Measurements from ENCODE around the gene ENTHD1. TPM values are rescaled to one million over a fixed set of nuclear protein-coding genes. Genes with fewer than 3 reads are reported as not detected.

ENTHD1 gene
- total RNA-seq, 1 donor from 2014 or later = 0.18 TPM

GRCh38 chr22:39718921-39719475 is 174.6 kb downstream of the ENTHD1 start:
- intact Hi-C loops (cut with micrococcal nuclease) = no loop called here

DNA sequence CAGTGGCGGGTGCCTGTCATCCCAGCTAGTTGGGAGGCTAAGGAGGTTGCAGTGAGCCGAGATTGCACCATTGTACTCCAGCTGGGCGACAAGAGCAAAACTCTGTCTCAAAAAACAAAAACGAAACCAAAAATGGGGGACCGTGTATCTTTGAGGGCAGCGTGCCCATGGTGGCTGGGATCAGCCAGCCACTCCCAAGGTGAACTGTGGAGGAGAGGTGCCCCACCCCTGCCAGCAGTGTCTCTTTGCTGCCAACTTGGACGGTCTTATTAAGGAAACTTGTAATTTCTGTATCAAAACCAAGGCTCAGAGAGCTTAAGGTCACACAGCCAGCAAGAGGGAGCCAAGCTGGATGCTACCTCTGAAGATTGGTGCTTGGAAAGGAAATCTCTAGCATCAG is 175.4 kb downstream of the ENTHD1 start:
- intact Hi-C loops (cut with micrococcal nuclease) = no loop called here

GRCh38 chr22:39717099-39717498 is 176.5 kb downstream of the ENTHD1 start:
- intact Hi-C loops (cut with micrococcal nuclease) = no loop called here

DNA sequence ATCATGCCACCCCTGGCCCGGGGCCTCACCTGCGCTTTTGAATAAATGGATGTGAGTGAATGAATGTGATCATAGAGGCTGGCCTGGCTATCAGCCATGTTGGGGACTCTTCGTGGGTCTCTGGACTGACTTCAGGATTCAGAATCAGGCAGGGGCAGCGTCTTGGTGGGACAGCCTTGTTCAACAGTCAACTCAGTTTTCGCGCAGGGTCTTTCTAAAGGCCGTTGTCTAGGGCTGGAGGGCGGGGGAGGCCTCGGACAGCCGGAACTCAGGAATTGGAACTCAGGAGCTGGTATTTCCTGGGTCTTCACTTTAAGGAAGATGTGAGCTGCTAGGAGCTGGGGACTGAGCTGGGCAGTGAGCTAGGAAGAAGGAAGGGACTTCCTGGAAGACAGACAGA is 177.0 kb downstream of the ENTHD1 start:
- intact Hi-C loops (cut with micrococcal nuclease) = no loop called here

DNA sequence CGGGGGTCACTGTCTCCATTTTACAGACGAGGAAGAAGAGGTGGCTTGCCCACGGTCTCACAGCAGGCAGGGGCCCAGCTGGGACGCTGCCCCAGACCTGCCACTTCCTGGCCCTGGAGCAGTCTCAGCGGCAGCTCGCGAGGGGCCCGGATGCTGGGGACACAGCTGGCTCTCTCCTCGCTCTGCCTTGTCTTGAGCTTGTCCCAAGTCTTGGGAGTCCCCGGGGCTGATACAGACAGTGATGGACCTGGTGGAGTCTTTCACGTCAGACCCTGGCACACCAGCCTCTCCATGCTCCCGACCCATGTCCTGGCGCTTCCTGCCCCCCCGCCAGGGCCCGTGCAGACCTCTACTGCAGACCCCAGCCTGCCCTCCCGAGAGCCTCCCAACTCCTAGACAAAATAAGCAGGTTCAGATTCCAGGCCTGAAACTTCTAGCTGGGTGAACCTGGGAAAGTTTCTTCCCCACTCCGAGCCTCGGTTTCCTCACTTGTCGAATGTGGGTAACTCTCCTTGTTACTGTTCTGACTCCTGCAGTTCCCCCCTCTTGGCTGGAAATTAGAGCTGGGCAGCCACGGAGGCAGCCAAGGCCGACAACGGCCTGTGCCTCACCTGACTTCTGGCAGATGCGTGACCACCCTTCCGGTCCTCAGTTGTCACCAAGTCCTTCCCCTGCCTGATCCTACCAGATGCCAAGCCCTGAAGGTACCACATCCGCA is 177.6 kb downstream of the ENTHD1 start:
- intact Hi-C loops (cut with micrococcal nuclease) = no loop called here

GRCh38 chr22:39714321-39714720 is 179.2 kb downstream of the ENTHD1 start:
- intact Hi-C loops (cut with micrococcal nuclease) = no loop called here

GRCh38 chr22:39713799-39714290 is 179.7 kb downstream of the ENTHD1 start:
- intact Hi-C loops (cut with micrococcal nuclease) = no loop called here

- intact Hi-C loops (cut with micrococcal nuclease) = no loop called here
Measured at GRCh38 chr22:39712751-39713525, 180.6 kb downstream of the ENTHD1 start.

DNA sequence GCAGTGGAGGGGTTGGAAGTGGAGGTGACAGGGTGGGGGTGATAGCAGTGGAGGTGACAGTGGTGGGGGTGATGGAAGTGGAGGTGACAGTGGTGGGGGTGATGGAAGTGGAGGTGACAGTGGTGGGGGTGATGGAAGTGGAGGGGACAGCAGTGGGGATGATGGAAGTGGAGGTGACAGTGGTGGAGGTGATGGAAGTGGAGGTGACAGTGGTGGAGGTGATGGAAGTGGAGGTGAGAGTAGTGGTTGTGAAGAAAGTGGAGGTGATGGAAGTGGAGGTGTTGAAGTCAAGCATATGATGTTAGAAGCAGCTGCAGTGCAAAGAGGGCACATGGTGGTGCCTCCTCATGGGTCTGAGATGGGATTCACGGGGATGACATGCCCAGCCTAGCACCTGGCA is 181.5 kb downstream of the ENTHD1 start:
- intact Hi-C loops (cut with micrococcal nuclease) = no loop called here

GRCh38 chr22:39710380-39711150 is 183.0 kb downstream of the ENTHD1 start:
- intact Hi-C loops (cut with micrococcal nuclease) = no loop called here

DNA sequence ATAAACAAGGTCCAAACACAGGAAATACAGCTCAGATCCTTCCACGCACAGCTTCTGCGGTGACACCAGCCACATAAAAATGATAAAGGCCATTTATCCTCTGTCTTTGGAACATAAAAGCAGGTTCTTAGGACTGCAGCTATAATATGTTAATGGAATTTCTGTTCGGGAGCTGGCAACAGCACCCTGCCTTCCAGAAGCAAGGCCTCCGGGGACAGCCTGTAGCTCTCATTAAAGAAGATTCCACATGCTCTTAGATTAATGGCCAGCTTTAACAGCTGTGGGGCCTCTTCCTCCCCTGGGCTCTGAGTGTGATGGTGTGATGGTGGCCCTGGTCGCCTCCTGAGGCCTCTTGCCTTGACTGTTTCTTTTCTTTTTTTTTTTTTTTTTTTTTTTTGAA is 185.7 kb downstream of the ENTHD1 start:
- intact Hi-C loops (cut with micrococcal nuclease) = no loop called here

GRCh38 chr22:39707351-39707750 is 186.2 kb downstream of the ENTHD1 start:
- intact Hi-C loops (cut with micrococcal nuclease) = no loop called here

DNA sequence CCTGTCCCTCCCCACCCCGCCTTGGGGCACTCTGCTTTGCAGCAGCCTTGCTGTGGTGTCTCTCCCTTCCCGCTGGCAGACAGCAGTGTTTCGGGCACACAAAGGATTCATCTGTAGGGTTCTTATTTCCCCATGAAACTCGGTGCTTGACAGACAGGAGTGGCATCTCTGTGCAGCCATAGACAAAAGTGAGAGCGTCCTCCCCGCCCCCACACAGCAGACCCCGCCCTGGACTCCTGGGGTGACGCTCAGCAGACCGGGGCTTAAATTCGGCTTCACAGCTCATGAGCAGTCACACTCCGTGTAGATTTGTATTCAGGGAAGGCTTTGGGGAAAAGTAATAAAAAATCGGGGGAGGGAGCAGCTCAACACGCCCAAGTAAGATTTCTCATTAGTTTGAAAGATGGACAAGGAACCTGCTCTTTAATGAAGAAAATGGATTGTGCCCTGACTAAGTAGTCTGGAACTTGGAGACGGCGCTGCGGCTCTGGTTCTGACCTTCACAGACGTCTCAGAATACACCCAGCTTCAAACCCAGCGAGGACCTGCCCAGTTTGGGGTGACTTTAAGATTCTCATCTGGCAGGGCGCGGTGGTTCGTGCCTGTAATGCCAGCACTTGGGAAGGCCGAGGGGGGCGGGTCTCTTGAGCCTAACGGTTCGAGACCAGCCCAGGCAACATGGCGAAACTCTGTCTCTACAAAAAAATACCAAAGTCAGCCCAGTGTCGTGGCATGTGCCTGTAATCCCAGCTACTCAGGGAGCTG is 187.0 kb downstream of the ENTHD1 start:
- intact Hi-C loops (cut with micrococcal nuclease) = no loop called here

DNA sequence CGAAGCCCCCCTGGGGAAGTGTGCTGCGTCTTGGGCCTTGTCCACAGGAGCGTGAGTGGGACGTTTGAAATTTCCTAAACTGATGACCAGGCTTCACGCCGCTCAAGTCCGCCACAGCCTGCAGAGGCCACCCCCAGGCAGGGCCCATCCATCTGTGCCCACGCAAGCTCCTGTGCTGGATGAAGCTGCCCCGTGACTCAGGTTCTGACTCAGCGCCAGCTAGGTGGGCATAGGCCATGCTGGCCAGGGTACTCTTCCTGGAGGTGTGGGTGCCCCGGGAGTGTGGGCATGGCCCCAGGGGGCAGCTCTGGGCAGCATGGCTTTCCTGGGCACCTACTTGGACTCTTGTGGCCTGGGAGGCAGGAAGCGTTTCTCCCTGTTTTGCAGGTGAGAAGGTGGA is 188.2 kb downstream of the ENTHD1 start:
- intact Hi-C loops (cut with micrococcal nuclease) = no loop called here

GRCh38 chr22:39703928-39704639 is 189.5 kb downstream of the ENTHD1 start:
- intact Hi-C loops (cut with micrococcal nuclease) = no loop called here

- intact Hi-C loops (cut with micrococcal nuclease) = no loop called here
Measured at GRCh38 chr22:39703091-39703490, 190.5 kb downstream of the ENTHD1 start.

DNA sequence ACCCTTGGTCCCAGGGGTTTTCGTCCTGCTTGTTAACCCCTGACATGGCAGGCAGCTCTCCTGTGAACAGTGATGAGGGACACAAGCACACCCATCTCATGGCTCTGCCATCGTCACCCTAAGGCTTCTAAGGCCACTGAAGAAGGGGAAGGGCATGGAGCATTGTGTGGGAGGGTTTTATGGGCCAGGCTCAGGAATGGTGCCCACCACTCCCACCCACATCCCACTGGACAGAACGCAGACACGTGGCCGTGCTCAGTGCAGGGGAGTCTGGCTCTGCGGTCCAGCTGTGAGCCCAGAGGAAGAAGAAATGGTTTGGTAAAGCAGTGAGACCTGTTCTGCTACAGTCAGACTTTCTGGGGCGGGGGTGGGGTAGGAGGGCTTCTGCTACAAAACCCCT is 193.0 kb downstream of the ENTHD1 start:
- intact Hi-C loops (cut with micrococcal nuclease) = no loop called here

DNA sequence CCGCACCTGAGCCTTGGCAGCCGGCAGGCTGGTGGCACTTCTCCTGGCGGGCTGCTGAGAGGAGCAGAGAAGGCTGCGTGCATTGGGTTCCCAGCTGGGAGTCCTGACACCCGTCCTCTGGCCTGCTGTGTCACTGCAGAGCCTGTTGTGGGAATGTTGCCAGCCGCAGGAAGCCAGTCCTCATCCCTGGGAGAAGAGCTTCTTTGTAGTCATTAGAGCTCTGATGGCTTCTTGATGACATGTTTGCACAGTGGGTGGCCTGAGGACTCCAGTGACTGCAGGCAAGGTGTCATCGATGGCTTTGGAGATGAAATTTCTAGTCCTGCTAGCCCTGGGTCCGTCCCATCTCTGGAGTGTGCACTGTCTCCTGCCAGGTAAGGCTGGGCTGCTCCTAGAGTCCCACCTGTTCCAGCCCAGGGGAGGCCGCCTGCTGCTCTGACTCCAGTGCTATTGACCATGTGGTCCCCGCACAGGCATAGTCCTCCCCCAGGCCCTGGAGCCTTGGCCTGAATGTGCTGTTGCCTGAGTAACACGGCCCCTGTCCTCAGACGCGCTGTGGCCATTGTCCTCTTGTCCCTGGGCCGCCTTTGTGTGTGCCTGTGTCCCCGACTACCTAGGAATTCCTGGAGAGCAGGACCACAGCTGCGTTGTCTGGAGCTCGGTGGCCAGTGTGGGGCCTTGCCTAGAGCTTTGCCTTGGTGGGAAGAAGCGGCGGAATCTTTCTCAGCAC is 193.8 kb downstream of the ENTHD1 start:
- intact Hi-C loops (cut with micrococcal nuclease) = no loop called here

- intact Hi-C loops (cut with micrococcal nuclease) = no loop called here
Measured at GRCh38 chr22:39697790-39698430, 195.7 kb downstream of the ENTHD1 start.

Measured in T-helper 2 cell treated with Interferon-gamma antibody and Interleukin-4, amounts not matched to agents 100 ng/mL and 5 ng/mL, for 36 hours (primary cell).